Measurements from ENCODE around the gene ZNF276.

Gene ZNF276

DNA sequence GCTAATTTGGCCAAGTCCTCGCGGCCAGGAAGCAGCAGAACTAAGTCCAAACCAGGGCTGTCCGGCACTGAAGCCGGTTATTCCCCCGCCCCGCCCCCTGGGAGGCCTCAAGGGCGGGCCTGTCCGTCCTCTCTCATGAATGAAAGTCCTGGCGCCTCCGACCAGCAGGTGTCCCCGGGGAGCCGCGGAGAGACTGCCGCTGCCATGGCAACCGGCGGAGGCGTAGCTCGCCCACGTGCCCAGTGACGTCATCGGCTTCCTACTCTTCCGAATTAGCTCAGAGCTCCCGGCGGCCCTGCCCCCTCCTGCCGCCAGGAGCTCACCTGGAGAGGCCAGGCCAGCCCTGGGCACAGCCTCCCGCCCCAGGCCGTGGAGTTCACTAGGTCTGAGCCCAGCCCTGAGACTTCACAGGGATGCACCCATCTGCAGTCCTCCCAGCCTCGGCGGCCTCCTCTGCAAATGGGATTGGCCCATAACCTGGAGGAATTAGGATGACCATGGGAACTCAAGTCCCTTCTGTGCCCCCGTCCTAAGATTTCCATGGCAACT, 21.2 kb upstream of the ZNF276 start:
- peak; percentile 94 for DNase-seq (ENCODE audit: extremely low read depth, insufficient read length)
- H3K27me3 ChIP-seq (replicated peaks; ENCODE audit: control insufficient read depth, insufficient read depth, low read length), result no peaks in the 10 kb centered on the region
- TF ChIP-seq, protein P1, sequence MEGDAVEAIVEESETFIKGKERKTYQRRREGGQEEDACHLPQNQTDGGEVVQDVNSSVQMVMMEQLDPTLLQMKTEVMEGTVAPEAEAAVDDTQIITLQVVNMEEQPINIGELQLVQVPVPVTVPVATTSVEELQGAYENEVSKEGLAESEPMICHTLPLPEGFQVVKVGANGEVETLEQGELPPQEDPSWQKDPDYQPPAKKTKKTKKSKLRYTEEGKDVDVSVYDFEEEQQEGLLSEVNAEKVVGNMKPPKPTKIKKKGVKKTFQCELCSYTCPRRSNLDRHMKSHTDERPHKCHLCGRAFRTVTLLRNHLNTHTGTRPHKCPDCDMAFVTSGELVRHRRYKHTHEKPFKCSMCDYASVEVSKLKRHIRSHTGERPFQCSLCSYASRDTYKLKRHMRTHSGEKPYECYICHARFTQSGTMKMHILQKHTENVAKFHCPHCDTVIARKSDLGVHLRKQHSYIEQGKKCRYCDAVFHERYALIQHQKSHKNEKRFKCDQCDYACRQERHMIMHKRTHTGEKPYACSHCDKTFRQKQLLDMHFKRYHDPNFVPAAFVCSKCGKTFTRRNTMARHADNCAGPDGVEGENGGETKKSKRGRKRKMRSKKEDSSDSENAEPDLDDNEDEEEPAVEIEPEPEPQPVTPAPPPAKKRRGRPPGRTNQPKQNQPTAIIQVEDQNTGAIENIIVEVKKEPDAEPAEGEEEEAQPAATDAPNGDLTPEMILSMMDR (IDR thresholded peaks at IDR 0.05; ENCODE audit: insufficient read depth, low read length, poor library complexity, severe bottlenecking), result peak; percentile 88
- peak overlapping the region; percentile 66 for H3K4me3 ChIP-seq (replicated peaks; ENCODE audit: low read depth, low read length)
- peaks cover 3% of the 10 kb centered on the region for H3K36me3 ChIP-seq (ENCODE audit: control insufficient read depth, insufficient read depth, low read length)

GRCh38 chr16:89700649-89701424, 20.5 kb upstream of the ZNF276 start:
- H3K27me3 ChIP-seq (replicated peaks; ENCODE audit: control insufficient read depth, insufficient read depth, low read length), result no peaks in the 10 kb centered on the region
- TF ChIP-seq, protein P1 (IDR thresholded peaks at IDR 0.05; ENCODE audit: insufficient read depth, low read length, poor library complexity, severe bottlenecking), result no peak
- H3K36me3 ChIP-seq (ENCODE audit: control insufficient read depth, insufficient read depth, low read length), result peaks cover 1% of the 10 kb centered on the region; the same call in 1 of the 2 replicates
- peak; percentile 76 for DNase-seq (ENCODE audit: extremely low read depth, insufficient read length)
- H3K4me3 ChIP-seq (replicated peaks; ENCODE audit: low read depth, low read length), result peak overlapping the region; percentile 66

GRCh38 chr16:89701425-89702406, 19.6 kb upstream of the ZNF276 start, which contains the start of gene SPATA2L:
TSS of gene SPATA2L (minus strand) at chr16:89701705. CDS start at chr16:89701232, 473 bp downstream.
- peak; percentile 96 for DNase-seq (ENCODE audit: extremely low read depth, insufficient read length)
- Histone ChIP-seq H3K27me3 (replicated peaks; ENCODE audit: control insufficient read depth, insufficient read depth, low read length) (no peaks in the 10 kb centered on the region), H3K36me3 (ENCODE audit: control insufficient read depth, insufficient read depth, low read length) (peaks cover under 1% of the 10 kb centered on the region; the same call in 1 of the 2 replicates), H3K4me3 (replicated peaks; ENCODE audit: low read depth, low read length) (peak within 1 kb of the TSS; percentile 66)
- TF ChIP-seq, protein P1 (IDR thresholded peaks at IDR 0.05; ENCODE audit: insufficient read depth, low read length, poor library complexity, severe bottlenecking), result peak; percentile 35

- H3K4me3 ChIP-seq (replicated peaks; ENCODE audit: low read depth, low read length), result no peak overlapping the region
- no peak for DNase-seq (ENCODE audit: extremely low read depth, insufficient read length)
- TF ChIP-seq, protein P1 (IDR thresholded peaks at IDR 0.05; ENCODE audit: insufficient read depth, low read length, poor library complexity, severe bottlenecking), result no peak
- H3K27me3 ChIP-seq (replicated peaks; ENCODE audit: control insufficient read depth, insufficient read depth, low read length), result no peaks in the 10 kb centered on the region
- H3K36me3 ChIP-seq (ENCODE audit: control insufficient read depth, insufficient read depth, low read length), result no peaks in the 10 kb centered on the region
Measured at GRCh38 chr16:89704281-89704680, 17.1 kb upstream of the ZNF276 start.

DNA sequence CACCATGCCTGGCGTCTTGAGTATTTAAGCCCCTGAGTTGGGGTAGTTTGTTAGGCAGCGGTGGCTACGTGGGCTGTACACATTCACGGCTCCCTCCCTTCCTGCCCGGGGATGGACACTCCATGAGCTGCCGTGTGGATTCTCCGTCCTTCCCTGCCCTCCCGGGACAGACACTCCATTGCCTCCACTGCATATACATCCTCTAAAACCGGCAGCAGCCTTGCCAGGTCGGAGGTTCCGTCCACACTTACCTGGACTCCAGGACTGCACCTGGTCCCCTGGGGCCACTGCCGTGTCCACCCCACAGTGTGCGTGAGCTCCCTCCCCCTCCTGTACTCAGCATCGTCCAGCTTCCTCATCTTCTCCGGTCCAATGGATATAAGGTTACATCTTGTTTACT, 16.3 kb upstream of the ZNF276 start:
- H3K36me3 ChIP-seq (ENCODE audit: control insufficient read depth, insufficient read depth, low read length), result no peaks in the 10 kb centered on the region
- DNase-seq (ENCODE audit: extremely low read depth, insufficient read length), result no peak

More for the DNA sequence above, 16.3 kb upstream of the ZNF276 start:
- Histone ChIP-seq H3K4me3 (replicated peaks; ENCODE audit: low read depth, low read length) (no peak overlapping the region), H3K27me3 (replicated peaks; ENCODE audit: control insufficient read depth, insufficient read depth, low read length) (no peaks in the 10 kb centered on the region)
- TF ChIP-seq, protein P1 (IDR thresholded peaks at IDR 0.05; ENCODE audit: insufficient read depth, low read length, poor library complexity, severe bottlenecking), result no peak

Data from GM06990 (cell line).